ENCODE results near the gene RPAP3.

Gene RPAP3

GRCh38 chr12:47705566-47706425 is at the start of gene RPAP3:
TSS of gene RPAP3 (minus strand) at chr12:47706030. CDS start at chr12:47702840, 3,190 bp downstream.
- peak; percentile 96 for DNase-seq

- no peak for DNase-seq
These were observed 49.1 kb upstream of the RPAP3 start for GRCh38 chr12:47754881-47755280.

- no peak for DNase-seq
These were observed 48.3 kb upstream of the RPAP3 start for GRCh38 chr12:47754126-47754525.

GRCh38 chr12:47753021-47754001 is 47.5 kb upstream of the RPAP3 start:
- DNase-seq, result no peak

- no peak for DNase-seq
These were observed 46.7 kb upstream of the RPAP3 start for GRCh38 chr12:47752552-47752951.

GRCh38 chr12:47752121-47752520 is 46.3 kb upstream of the RPAP3 start:
- no peak for DNase-seq

GRCh38 chr12:47751561-47751960 is 45.7 kb upstream of the RPAP3 start:
- DNase-seq, result no peak

GRCh38 chr12:47750916-47751470 is 45.2 kb upstream of the RPAP3 start:
- no peak for DNase-seq

- DNase-seq, result no peak
These were observed 44.5 kb upstream of the RPAP3 start for GRCh38 chr12:47750229-47750798.

- no peak for DNase-seq
These were observed 43.1 kb upstream of the RPAP3 start for GRCh38 chr12:47748899-47749298.

- DNase-seq, result no peak
These were observed 42.6 kb upstream of the RPAP3 start for GRCh38 chr12:47748507-47748828.

GRCh38 chr12:47747596-47748506 is 42.0 kb upstream of the RPAP3 start:
- no peak for DNase-seq

GRCh38 chr12:47747126-47747525 is 41.3 kb upstream of the RPAP3 start:
- DNase-seq, result no peak

- DNase-seq, result no peak
These were observed 40.7 kb upstream of the RPAP3 start for GRCh38 chr12:47746523-47746922.

GRCh38 chr12:47746073-47746472 is 40.2 kb upstream of the RPAP3 start:
- no peak for DNase-seq

GRCh38 chr12:47745485-47746041 is 39.7 kb upstream of the RPAP3 start:
- no peak for DNase-seq

- DNase-seq, result no peak
These were observed 39.1 kb upstream of the RPAP3 start for GRCh38 chr12:47744778-47745436.

GRCh38 chr12:47744005-47744651 is 38.3 kb upstream of the RPAP3 start:
- DNase-seq, result peak; percentile 76

- no peak for DNase-seq
These were observed 37.6 kb upstream of the RPAP3 start for GRCh38 chr12:47743311-47743860.

GRCh38 chr12:47742253-47742825 is 36.5 kb upstream of the RPAP3 start:
- DNase-seq, result no peak
